HCT116 (cell line): ENCODE data around the gene HOOK1. TPM values are rescaled to one million over a fixed set of nuclear protein-coding genes. Genes with fewer than 3 reads are reported as not detected.

Source experiments
- ATAC-seq: fragments of 200-7000 bp; cut with Tn5 transposase; 2 replicates; pipeline ENCODE4 v1.9.1; 2020; ENCODE audit warnings: mild to moderate bottlenecking, moderate library complexity
- BruUV-seq: library from RNA; stranded (reverse); fragments of 400-500 nt; replicated peaks from 2 replicates; lab custom pipeline; 2021; lab: Mats Ljungman, UMichigan
- CTCF ChIA-PET: fragments of 300-600 bp; sonication (Branson Sonifier 250); formaldehyde crosslinking; loops from one replicate; lab custom pipeline; 2021; ENCODE audit warnings: antibody characterized with exemption; lab: Charles Lee
- POLR2A ChIA-PET: fragments of 300-600, 350-600 bp; sonication (Branson Sonifier 250); formaldehyde crosslinking; loops from one replicate; lab custom pipeline; 2021; ENCODE audit warnings: antibody characterized with exemption; lab: Charles Lee
- RAD21 ChIA-PET, 2 experiments: fragments of 300-600 bp; sonication (Branson Sonifier 250); formaldehyde crosslinking; loops; one replicate each; lab custom pipeline; 2023; ENCODE audit warnings: low total read pairs in 2 of 2; ENCODE audit not compliant: uncharacterized antibody in 2 of 2, unreplicated experiment in 2 of 2, low non-redundant PET in 1 of 2; lab: Charles Lee
- DNase-seq: peaks from one replicate; pipeline ENCODE4 v3.0.0-alpha.2; 2010; ENCODE audit warnings: low read depth, low spot score
- H2AFZ ChIP-seq: fragments of 200-600 bp; shearing (Covaris generic), sonication (generic); 2 replicates; pipeline ENCODE4 v1.6.1; 2017; ENCODE audit warnings: low read depth, mixed run types, mixed read lengths, antibody characterized with exemption, low read length; ENCODE audit not compliant: poor library complexity, severe bottlenecking
- H3K27ac ChIP-seq: 2 replicates; pipeline ENCODE4 v1.5.1; 2012; ENCODE audit warnings: low read depth, low read length
- H3K27me3 ChIP-seq: fragments of 200-600 bp; sonication (generic); 2 replicates; pipeline ENCODE4 v1.6.1; 2016; ENCODE audit warnings: mixed run types, low read length, mixed read lengths; ENCODE audit not compliant: insufficient read depth
- H3K36me3 ChIP-seq, 2 experiments: fragments of 200-500 bp in 1 of 2; fragments of 200-600 bp in 1 of 2; sonication (Bioruptor generic) in 1 of 2; sonication (generic) in 1 of 2; 2 replicates each; pipeline versions ENCODE4 v1.5.1 to v1.6.1; 2014 to 2016; ENCODE audit warnings: low read length in 2 of 2, inconsistent platforms in 1 of 2, mixed read lengths in 1 of 2, mixed run types in 1 of 2; ENCODE audit not compliant: insufficient read depth in 2 of 2, control insufficient read depth in 1 of 2
- H3K4me1 ChIP-seq, 2 experiments: fragments of 200-600 bp in 1 of 2; sonication (generic) in 1 of 2; 2 replicates each; pipeline versions ENCODE4 v1.5.1 to v1.6.1; 2012 to 2017; ENCODE audit warnings: low read length in 2 of 2, inconsistent platforms in 1 of 2, mild to moderate bottlenecking in 1 of 2, mixed read lengths in 1 of 2, mixed run types in 1 of 2, moderate library complexity in 1 of 2; ENCODE audit not compliant: insufficient read depth in 2 of 2, control insufficient read depth in 1 of 2
- H3K4me2 ChIP-seq: fragments of 200-600 bp; sonication (generic); 2 replicates; pipeline ENCODE4 v1.6.1; 2017; ENCODE audit warnings: mixed run types, low read length, mixed read lengths
- H3K4me3 ChIP-seq, 2 experiments: fragments of 200-600 bp in 1 of 2; sonication (generic) in 1 of 2; replicated peaks in 1 of 2; 2 replicates each; pipeline ENCODE4 v1.5.1; 2011 to 2016; ENCODE audit warnings: low read length in 2 of 2, control low read depth in 1 of 2, low read depth in 1 of 2, mild to moderate bottlenecking in 1 of 2, mixed read lengths in 1 of 2, mixed run types in 1 of 2
- H3K79me2 ChIP-seq: fragments of 200-600 bp; sonication (generic); 2 replicates; pipeline ENCODE4 v1.6.1; 2017; ENCODE audit warnings: mild to moderate bottlenecking, mixed run types, low read length, moderate library complexity, mixed read lengths; ENCODE audit not compliant: insufficient read depth
- H3K9ac ChIP-seq: fragments of 200-600 bp; sonication (generic); 2 replicates; pipeline ENCODE4 v1.6.1; 2016; ENCODE audit warnings: low read length, mixed read lengths
- H3K9me2 ChIP-seq: fragments of 200-600 bp; sonication (generic), shearing (Covaris generic); 2 replicates; pipeline ENCODE4 v1.6.1; 2017; ENCODE audit warnings: mixed run types, mild to moderate bottlenecking, moderate library complexity; ENCODE audit not compliant: insufficient read depth
- H3K9me3 ChIP-seq, 2 experiments: fragments of 200-500 bp in 1 of 2; fragments of 200-600 bp in 1 of 2; sonication (Bioruptor generic) in 1 of 2; sonication (generic) in 1 of 2; 2 replicates each; pipeline ENCODE4 v1.6.1; 2014 to 2017; ENCODE audit warnings: low read length in 2 of 2, mixed read lengths in 2 of 2, inconsistent platforms in 1 of 2, low read depth in 1 of 2, mild to moderate bottlenecking in 1 of 2, mixed run types in 1 of 2, moderate library complexity in 1 of 2; ENCODE audit not compliant: control insufficient read depth in 1 of 2, insufficient read depth in 1 of 2
- H4K20me1 ChIP-seq: fragments of 200-600 bp; sonication (generic), shearing (Covaris generic); 2 replicates; pipeline ENCODE4 v1.6.1; 2017; ENCODE audit warnings: mixed run types, mild to moderate bottlenecking, moderate library complexity; ENCODE audit not compliant: insufficient read depth
- CEBPB ChIP-seq: IDR thresholded peaks from 2 replicates; pipeline ENCODE4 v1.6.1; 2012; ENCODE audit warnings: low read depth
- EZH2phosphoT487 ChIP-seq: fragments of 200-600 bp; IDR thresholded peaks from 2 replicates; pipeline ENCODE4 v1.6.1; 2018; ENCODE audit warnings: antibody characterized with exemption, borderline replicate concordance
- JUND ChIP-seq: IDR thresholded peaks from 2 replicates; pipeline ENCODE4 v1.6.1; 2012
- RAD21 ChIP-seq: IDR thresholded peaks from 2 replicates; pipeline ENCODE4 v1.6.1; 2012; ENCODE audit warnings: low read depth, mild to moderate bottlenecking
- TCF7L2 ChIP-seq: IDR thresholded peaks from 2 replicates; pipeline ENCODE4 v1.7.0; 2011; ENCODE audit warnings: borderline replicate concordance, inconsistent platforms; ENCODE audit not compliant: insufficient read depth, insufficient read length; ENCODE audit errors: extremely low read depth
- intact Hi-C: fragments of 100-400 bp; cut with micrococcal nuclease; formaldehyde crosslinking; loops from 2 replicates; pipeline ENCODE4 v1.10.0; 2022
- total RNA-seq: library from RNA; stranded (reverse); gene quantifications from one replicate; pipeline ENCODE4 v1.2.1, GENCODE V29; 2021; ENCODE audit not compliant: unreplicated experiment
- TF ChIP-seq, protein P1 (sequence below), 3 experiments: fragments of 200-600 bp in 1 of 3; sonication (generic) in 1 of 3; IDR thresholded peaks in 2 of 3; conservative IDR thresholded peaks in 1 of 3; 2 replicates each; pipeline ENCODE4 v1.5.1; 2012 to 2017; ENCODE audit warnings: low read depth in 2 of 3, low read length in 2 of 3, antibody characterized with exemption in 1 of 3, borderline replicate concordance in 1 of 3, control low read depth in 1 of 3, mild to moderate bottlenecking in 1 of 3, mixed read lengths in 1 of 3, mixed run types in 1 of 3, moderate library complexity in 1 of 3; ENCODE audit not compliant: insufficient read depth in 1 of 3
- TF ChIP-seq, protein P2 (sequence below): IDR thresholded peaks from 2 replicates; pipeline ENCODE4 v1.6.1; 2012
- TF ChIP-seq, protein P3 (sequence below): IDR thresholded peaks from 2 replicates; pipeline ENCODE4 v1.6.1; 2011; ENCODE audit warnings: mild to moderate bottlenecking, low read length, moderate library complexity; ENCODE audit not compliant: insufficient replicate concordance; ENCODE audit errors: extremely low read depth
- TF ChIP-seq, protein P4 (sequence below): IDR thresholded peaks from 2 replicates; pipeline ENCODE4 v1.6.1; 2012; ENCODE audit warnings: low read depth

Gene HOOK1
- total RNA-seq, 1 experiment from 2014 or later, result 30.9 TPM

GRCh38 chr1:59879574-59879973 lies 64.8 kb downstream of the HOOK1 start:
- Histone ChIP-seq H3K36me3 (no peaks in the 10 kb centered on the region; a peak in 2 of 4 replicates), H3K79me2 (no peaks in the 10 kb centered on the region), H2AFZ (no peak overlapping the region), H3K9ac (no peak overlapping the region), H3K9me3 (no peaks in the 10 kb centered on the region), H3K4me3 (no peak overlapping the region), H4K20me1 (no peaks in the 10 kb centered on the region), H3K27me3 (no peaks in the 10 kb centered on the region), H3K27ac (no peak overlapping the region), H3K4me1 (no peaks in the 10 kb centered on the region), H3K4me2 (no peak overlapping the region), H3K9me2 (no peaks in the 10 kb centered on the region)
- RAD21 ChIA-PET, result interaction anchor here in 1 of 2 experiments (1.4 kb wide), 1 partner anchor 68 kb away, joined by 6 read pairs; no protein-coding TSS in a partner anchor
- POLR2A ChIA-PET, result interaction anchor here (1.2 kb wide), 1 partner anchor 48 kb away, joined by 4 read pairs; no protein-coding TSS in a partner anchor
- no TSS peak for BruUV-seq
- TF ChIP-seq, protein P1, sequence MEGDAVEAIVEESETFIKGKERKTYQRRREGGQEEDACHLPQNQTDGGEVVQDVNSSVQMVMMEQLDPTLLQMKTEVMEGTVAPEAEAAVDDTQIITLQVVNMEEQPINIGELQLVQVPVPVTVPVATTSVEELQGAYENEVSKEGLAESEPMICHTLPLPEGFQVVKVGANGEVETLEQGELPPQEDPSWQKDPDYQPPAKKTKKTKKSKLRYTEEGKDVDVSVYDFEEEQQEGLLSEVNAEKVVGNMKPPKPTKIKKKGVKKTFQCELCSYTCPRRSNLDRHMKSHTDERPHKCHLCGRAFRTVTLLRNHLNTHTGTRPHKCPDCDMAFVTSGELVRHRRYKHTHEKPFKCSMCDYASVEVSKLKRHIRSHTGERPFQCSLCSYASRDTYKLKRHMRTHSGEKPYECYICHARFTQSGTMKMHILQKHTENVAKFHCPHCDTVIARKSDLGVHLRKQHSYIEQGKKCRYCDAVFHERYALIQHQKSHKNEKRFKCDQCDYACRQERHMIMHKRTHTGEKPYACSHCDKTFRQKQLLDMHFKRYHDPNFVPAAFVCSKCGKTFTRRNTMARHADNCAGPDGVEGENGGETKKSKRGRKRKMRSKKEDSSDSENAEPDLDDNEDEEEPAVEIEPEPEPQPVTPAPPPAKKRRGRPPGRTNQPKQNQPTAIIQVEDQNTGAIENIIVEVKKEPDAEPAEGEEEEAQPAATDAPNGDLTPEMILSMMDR (IDR thresholded peaks at IDR 0.05 in 2 of 3, conservative IDR thresholded peaks at IDR 0.05 in 1 of 3; ENCODE audit: borderline replicate concordance in 1 of 3, insufficient read depth in 1 of 3, low read depth in 2 of 3, low read length in 2 of 3), result peak; percentile 46 to 62 (median 53); a peak in 5 of 6 replicates
- peak; percentile 66 for TF ChIP-seq RAD21
- TF ChIP-seq, protein P2, sequence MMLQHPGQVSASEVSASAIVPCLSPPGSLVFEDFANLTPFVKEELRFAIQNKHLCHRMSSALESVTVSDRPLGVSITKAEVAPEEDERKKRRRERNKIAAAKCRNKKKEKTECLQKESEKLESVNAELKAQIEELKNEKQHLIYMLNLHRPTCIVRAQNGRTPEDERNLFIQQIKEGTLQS, result no peak
- intact Hi-C loops, result loop anchor here (1.0 kb wide), 1 partner anchor 68 kb away; no protein-coding TSS in a partner anchor
- peak; percentile 86 for ATAC-seq
- CTCF ChIA-PET, result interaction anchor here (0.6 to 6.4 kb wide), 2 partner anchors 67 to 556 kb away, joined by 3 to 78 read pairs; no protein-coding TSS in a partner anchor
- peak; percentile 38 for DNase-seq

DNA sequence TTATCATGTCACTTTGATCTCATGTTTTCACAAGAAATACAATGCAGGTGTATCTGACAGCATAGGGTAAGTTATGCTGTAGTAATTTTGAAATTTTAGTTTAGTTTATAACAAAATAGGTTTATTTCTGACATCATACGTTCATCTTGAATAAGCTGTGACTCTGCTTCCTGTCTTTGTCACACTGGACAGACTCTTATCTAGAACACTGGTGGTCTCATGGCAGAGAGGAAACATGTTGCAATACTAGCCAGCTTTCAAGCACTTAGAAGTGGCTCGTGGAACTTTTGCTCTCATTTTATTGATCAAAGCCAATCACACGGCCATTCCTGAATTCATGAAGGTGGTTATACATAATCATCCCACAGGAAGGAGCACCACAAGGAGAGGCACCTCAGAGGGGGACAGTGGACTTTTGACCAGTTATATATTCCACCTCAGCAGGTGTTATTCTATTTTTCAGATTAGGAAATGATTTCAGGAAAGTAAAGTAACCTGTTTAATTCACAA lies 65.3 kb downstream of the HOOK1 start:
- Histone ChIP-seq H2AFZ (no peak overlapping the region), H3K4me1 (no peaks in the 10 kb centered on the region), H3K4me3 (no peak overlapping the region), H4K20me1 (no peaks in the 10 kb centered on the region), H3K4me2 (no peak overlapping the region), H3K79me2 (no peaks in the 10 kb centered on the region), H3K27me3 (no peaks in the 10 kb centered on the region), H3K27ac (no peak overlapping the region), H3K36me3 (no peaks in the 10 kb centered on the region; a peak in 2 of 4 replicates), H3K9me3 (no peaks in the 10 kb centered on the region), H3K9ac (no peak overlapping the region), H3K9me2 (no peaks in the 10 kb centered on the region)
- ChIA-PET CTCF (interaction anchor here (6.4 kb wide), 1 partner anchor 67 kb away, joined by 78 read pairs; no protein-coding TSS in a partner anchor), POLR2A (no interaction called here), RAD21 (interaction anchor here in 1 of 2 experiments (0.9 kb wide), 1 partner anchor 67 kb away, joined by 3 read pairs; no protein-coding TSS in a partner anchor)
- no peak for DNase-seq
- no TSS peak for BruUV-seq
- no peak for ATAC-seq
- intact Hi-C loops, result loop anchor here (1.0 kb wide), 1 partner anchor 67 kb away; no protein-coding TSS in a partner anchor
- no peak for TF ChIP-seq EZH2phosphoT487
- no peak for TF ChIP-seq JUND
- TF ChIP-seq CEBPB, result no peak
- TF ChIP-seq TCF7L2, result no peak
- TF ChIP-seq, protein P3, sequence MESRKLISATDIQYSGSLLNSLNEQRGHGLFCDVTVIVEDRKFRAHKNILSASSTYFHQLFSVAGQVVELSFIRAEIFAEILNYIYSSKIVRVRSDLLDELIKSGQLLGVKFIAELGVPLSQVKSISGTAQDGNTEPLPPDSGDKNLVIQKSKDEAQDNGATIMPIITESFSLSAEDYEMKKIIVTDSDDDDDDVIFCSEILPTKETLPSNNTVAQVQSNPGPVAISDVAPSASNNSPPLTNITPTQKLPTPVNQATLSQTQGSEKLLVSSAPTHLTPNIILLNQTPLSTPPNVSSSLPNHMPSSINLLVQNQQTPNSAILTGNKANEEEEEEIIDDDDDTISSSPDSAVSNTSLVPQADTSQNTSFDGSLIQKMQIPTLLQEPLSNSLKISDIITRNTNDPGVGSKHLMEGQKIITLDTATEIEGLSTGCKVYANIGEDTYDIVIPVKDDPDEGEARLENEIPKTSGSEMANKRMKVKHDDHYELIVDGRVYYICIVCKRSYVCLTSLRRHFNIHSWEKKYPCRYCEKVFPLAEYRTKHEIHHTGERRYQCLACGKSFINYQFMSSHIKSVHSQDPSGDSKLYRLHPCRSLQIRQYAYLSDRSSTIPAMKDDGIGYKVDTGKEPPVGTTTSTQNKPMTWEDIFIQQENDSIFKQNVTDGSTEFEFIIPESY, result no peak
- TF ChIP-seq, protein P4, sequence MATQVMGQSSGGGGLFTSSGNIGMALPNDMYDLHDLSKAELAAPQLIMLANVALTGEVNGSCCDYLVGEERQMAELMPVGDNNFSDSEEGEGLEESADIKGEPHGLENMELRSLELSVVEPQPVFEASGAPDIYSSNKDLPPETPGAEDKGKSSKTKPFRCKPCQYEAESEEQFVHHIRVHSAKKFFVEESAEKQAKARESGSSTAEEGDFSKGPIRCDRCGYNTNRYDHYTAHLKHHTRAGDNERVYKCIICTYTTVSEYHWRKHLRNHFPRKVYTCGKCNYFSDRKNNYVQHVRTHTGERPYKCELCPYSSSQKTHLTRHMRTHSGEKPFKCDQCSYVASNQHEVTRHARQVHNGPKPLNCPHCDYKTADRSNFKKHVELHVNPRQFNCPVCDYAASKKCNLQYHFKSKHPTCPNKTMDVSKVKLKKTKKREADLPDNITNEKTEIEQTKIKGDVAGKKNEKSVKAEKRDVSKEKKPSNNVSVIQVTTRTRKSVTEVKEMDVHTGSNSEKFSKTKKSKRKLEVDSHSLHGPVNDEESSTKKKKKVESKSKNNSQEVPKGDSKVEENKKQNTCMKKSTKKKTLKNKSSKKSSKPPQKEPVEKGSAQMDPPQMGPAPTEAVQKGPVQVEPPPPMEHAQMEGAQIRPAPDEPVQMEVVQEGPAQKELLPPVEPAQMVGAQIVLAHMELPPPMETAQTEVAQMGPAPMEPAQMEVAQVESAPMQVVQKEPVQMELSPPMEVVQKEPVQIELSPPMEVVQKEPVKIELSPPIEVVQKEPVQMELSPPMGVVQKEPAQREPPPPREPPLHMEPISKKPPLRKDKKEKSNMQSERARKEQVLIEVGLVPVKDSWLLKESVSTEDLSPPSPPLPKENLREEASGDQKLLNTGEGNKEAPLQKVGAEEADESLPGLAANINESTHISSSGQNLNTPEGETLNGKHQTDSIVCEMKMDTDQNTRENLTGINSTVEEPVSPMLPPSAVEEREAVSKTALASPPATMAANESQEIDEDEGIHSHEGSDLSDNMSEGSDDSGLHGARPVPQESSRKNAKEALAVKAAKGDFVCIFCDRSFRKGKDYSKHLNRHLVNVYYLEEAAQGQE, result no peak
